ENCODE data around the gene KHNYN.

The KHNYN gene

GRCh38 chr14:24434036-24434435 lies 4.3 kb downstream of the KHNYN start:
- Mint-ChIP-seq H3K4me1 (peaks cover 70% of the 10 kb centered on the region), H3K27me3 (no peaks in the 10 kb centered on the region), H3K4me3 (no peak overlapping the region), H3K36me3 (peaks cover 56% of the 10 kb centered on the region), H3K9me3 (no peaks in the 10 kb centered on the region), H3K27ac (no peak overlapping the region)
- CTCF ChIA-PET = interaction anchor here (17.5 kb wide), 1 partner anchor 101 kb away, joined by 557 read pairs; the partner anchor contains the start of genes ADCY4 and RIPK3
- DNase-seq = no peak

GRCh38 chr14:24434676-24435075 lies 4.9 kb downstream of the KHNYN start:
- no peak overlapping the region for H3K4me3 Mint-ChIP-seq
- H3K36me3 Mint-ChIP-seq = peaks cover 60% of the 10 kb centered on the region
- peak overlapping the region; percentile 37 for H3K27ac Mint-ChIP-seq

GRCh38 chr14:24435192-24435810 lies 5.5 kb downstream of the KHNYN start:
- Mint-ChIP-seq H3K9me3 (no peaks in the 10 kb centered on the region), H3K4me3 (no peak overlapping the region), H3K36me3 (peaks cover 61% of the 10 kb centered on the region), H3K27ac (peak overlapping the region; percentile 6), H3K4me1 (peaks cover 71% of the 10 kb centered on the region), H3K27me3 (no peaks in the 10 kb centered on the region)
- CTCF ChIA-PET = interaction anchor here (1.0 to 17.5 kb wide), 8 partner anchors 69 to 221 kb away, joined by 3 to 557 read pairs (median 6); partner anchors contain the start of genes ADCY4, CHMP4A, CIDEB and RIPK3
- DNase-seq = no peak

More at GRCh38 chr14:24434676-24435075, 4.9 kb downstream of the KHNYN start:
- DNase-seq = no peak
- Mint-ChIP-seq H3K9me3 (no peaks in the 10 kb centered on the region), H3K4me1 (peaks cover 70% of the 10 kb centered on the region), H3K27me3 (no peaks in the 10 kb centered on the region)
- CTCF ChIA-PET = interaction anchor here (17.5 kb wide), 1 partner anchor 102 kb away, joined by 557 read pairs; the partner anchor contains the start of genes ADCY4 and RIPK3

- Mint-ChIP-seq H3K36me3 (peaks cover 67% of the 10 kb centered on the region), H3K4me1 (peaks cover 71% of the 10 kb centered on the region), H3K27ac (peak overlapping the region; percentile 15), H3K9me3 (no peaks in the 10 kb centered on the region), H3K4me3 (no peak overlapping the region), H3K27me3 (no peaks in the 10 kb centered on the region)
- CTCF ChIA-PET = interaction anchor here (0.6 to 17.5 kb wide), 15 partner anchors 8 to 247 kb away, joined by 3 to 557 read pairs (median 4); partner anchors contain the start of genes ADCY4, CHMP4A, CIDEB and IPO4
- DNase-seq = no peak
These were observed 6.2 kb downstream of the KHNYN start for GRCh38 chr14:24435998-24436354.

GRCh38 chr14:24436355-24437019 lies 6.7 kb downstream of the KHNYN start:
- Mint-ChIP-seq H3K36me3 (peaks cover 67% of the 10 kb centered on the region), H3K4me3 (peak overlapping the region; percentile 7), H3K27ac (peak overlapping the region; percentile 85), H3K4me1 (peaks cover 71% of the 10 kb centered on the region), H3K9me3 (no peaks in the 10 kb centered on the region), H3K27me3 (no peaks in the 10 kb centered on the region)
- CTCF ChIA-PET = interaction anchor here (0.6 to 17.5 kb wide), 21 partner anchors 8 to 248 kb away, joined by 3 to 557 read pairs (median 4); partner anchors contain the start of genes ADCY4, CHMP4A, CIDEB and IPO4
- peak; percentile 59 for DNase-seq

GRCh38 chr14:24437020-24437735 lies 7.4 kb downstream of the KHNYN start:
- H3K27ac Mint-ChIP-seq = peak overlapping the region; percentile 85
- H3K4me1 Mint-ChIP-seq = peaks cover 70% of the 10 kb centered on the region
- H3K4me3 Mint-ChIP-seq = peak overlapping the region; percentile 14
- DNase-seq = peak; percentile 55
- no peaks in the 10 kb centered on the region for H3K9me3 Mint-ChIP-seq
- no peaks in the 10 kb centered on the region for H3K27me3 Mint-ChIP-seq
- CTCF ChIA-PET = interaction anchor here (0.7 to 17.5 kb wide), 18 partner anchors 9 to 249 kb away, joined by 3 to 557 read pairs (median 4); partner anchors contain the start of genes ADCY4, CHMP4A, CIDEB and IPO4
- H3K36me3 Mint-ChIP-seq = peaks cover 69% of the 10 kb centered on the region

GRCh38 chr14:24437736-24438067 lies 7.9 kb downstream of the KHNYN start:
- H3K36me3 Mint-ChIP-seq = peaks cover 73% of the 10 kb centered on the region
- H3K4me3 Mint-ChIP-seq = peak overlapping the region; percentile 14

GRCh38 chr14:24438223-24439097 lies 8.7 kb downstream of the KHNYN start:
- peak overlapping the region; percentile 69 for H3K27ac Mint-ChIP-seq
- no peaks in the 10 kb centered on the region for H3K27me3 Mint-ChIP-seq
- DNase-seq = no peak
- H3K4me1 Mint-ChIP-seq = peaks cover 74% of the 10 kb centered on the region
- peaks cover 71% of the 10 kb centered on the region for H3K36me3 Mint-ChIP-seq
- no peak overlapping the region for H3K4me3 Mint-ChIP-seq
- no peaks in the 10 kb centered on the region for H3K9me3 Mint-ChIP-seq
- CTCF ChIA-PET = interaction anchor here (3.9 to 17.5 kb wide), 2 partner anchors 105 to 106 kb away, joined by 20 to 557 read pairs; partner anchors contain the start of genes ADCY4 and RIPK3

More at GRCh38 chr14:24437736-24438067, 7.9 kb downstream of the KHNYN start:
- no peaks in the 10 kb centered on the region for H3K9me3 Mint-ChIP-seq
- peak overlapping the region; percentile 85 for H3K27ac Mint-ChIP-seq
- CTCF ChIA-PET = interaction anchor here (0.9 to 17.5 kb wide), 11 partner anchors 12 to 224 kb away, joined by 3 to 557 read pairs (median 5); partner anchors contain the start of genes ADCY4, CHMP4A, CIDEB and LTB4R
- peaks cover 74% of the 10 kb centered on the region for H3K4me1 Mint-ChIP-seq
- DNase-seq = no peak
- H3K27me3 Mint-ChIP-seq = no peaks in the 10 kb centered on the region

GRCh38 chr14:24439257-24439656 lies 9.5 kb downstream of the KHNYN start:
- no peak overlapping the region for H3K4me3 Mint-ChIP-seq
- CTCF ChIA-PET = interaction anchor here (3.9 kb wide), 1 partner anchor 106 kb away, joined by 20 read pairs; no protein-coding TSS in a partner anchor
- peaks cover 79% of the 10 kb centered on the region for H3K4me1 Mint-ChIP-seq
- no peaks in the 10 kb centered on the region for H3K27me3 Mint-ChIP-seq
- no peak for DNase-seq
- peak overlapping the region; percentile 69 for H3K27ac Mint-ChIP-seq
- no peaks in the 10 kb centered on the region for H3K9me3 Mint-ChIP-seq
- peaks cover 68% of the 10 kb centered on the region for H3K36me3 Mint-ChIP-seq

- H3K4me3 Mint-ChIP-seq = no peak overlapping the region
These were observed 10.3 kb downstream of the KHNYN start for GRCh38 chr14:24439830-24440605.

GRCh38 chr14:24440606-24441399 lies 11.0 kb downstream of the KHNYN start:
- no peak for DNase-seq
- no peaks in the 10 kb centered on the region for H3K27me3 Mint-ChIP-seq
- H3K36me3 Mint-ChIP-seq = peaks cover 57% of the 10 kb centered on the region
- H3K4me1 Mint-ChIP-seq = peaks cover 70% of the 10 kb centered on the region
- H3K4me3 Mint-ChIP-seq = peak overlapping the region; percentile 97
- no peaks in the 10 kb centered on the region for H3K9me3 Mint-ChIP-seq
- peak overlapping the region; percentile 98 for H3K27ac Mint-ChIP-seq
- CTCF ChIA-PET = interaction anchor here (1.2 to 4.0 kb wide), 5 partner anchors 8 to 112 kb away, joined by 3 to 35 read pairs (median 4); partner anchors contain the start of gene KHNYN

More at GRCh38 chr14:24439830-24440605, 10.3 kb downstream of the KHNYN start:
- Mint-ChIP-seq H3K36me3 (peaks cover 64% of the 10 kb centered on the region), H3K27me3 (no peaks in the 10 kb centered on the region), H3K27ac (no peak overlapping the region), H3K9me3 (no peaks in the 10 kb centered on the region), H3K4me1 (peaks cover 78% of the 10 kb centered on the region)
- no peak for DNase-seq
- CTCF ChIA-PET = interaction anchor here (3.9 to 4.0 kb wide), 2 partner anchors 9 to 107 kb away, joined by 20 to 35 read pairs; partner anchors contain the start of gene KHNYN

- peak overlapping the region; percentile 98 for H3K27ac Mint-ChIP-seq
- H3K4me3 Mint-ChIP-seq = peak overlapping the region; percentile 97
- H3K9me3 Mint-ChIP-seq = no peaks in the 10 kb centered on the region
- peaks cover 64% of the 10 kb centered on the region for H3K4me1 Mint-ChIP-seq
- CTCF ChIA-PET = interaction anchor here (1.2 to 4.0 kb wide), 5 partner anchors 8 to 112 kb away, joined by 3 to 35 read pairs (median 4); partner anchors contain the start of gene KHNYN
- peaks cover 55% of the 10 kb centered on the region for H3K36me3 Mint-ChIP-seq
- no peaks in the 10 kb centered on the region for H3K27me3 Mint-ChIP-seq
- DNase-seq = no peak
These were observed 11.7 kb downstream of the KHNYN start for GRCh38 chr14:24441485-24441884.

Data from activated naive CD4-positive, alpha-beta T cell treated with anti-CD3 and anti-CD28 coated beads, Interleukin-2, amount 10 ng/mL, durations not matched to agents 7 days and 5 days (primary cell).